GM04503 (cell line): ENCODE results near the gene FAM151B.

ENCODE experiments used
- DNase-seq: peaks from one replicate; pipeline ENCODE4 v3.0.0-alpha.2; 2012; ENCODE audit warnings: low read depth

FAM151B gene

GRCh38 chr5:80588858-80589540 lies 101.1 kb downstream of the FAM151B start:
- DNase-seq: no peak

- DNase-seq: no peak
Measured at GRCh38 chr5:80590766-80591165, 102.9 kb downstream of the FAM151B start.

GRCh38 chr5:80591352-80591751 lies 103.5 kb downstream of the FAM151B start:
- DNase-seq: no peak

GRCh38 chr5:80592105-80592504 lies 104.2 kb downstream of the FAM151B start:
- DNase-seq: no peak
